ENCODE results near the gene KCTD15.

- TF ChIP-seq GATA2 (IDR thresholded peaks at IDR 0.05; ENCODE audit: low read depth, low read length) (no peak), GATA3 (IDR thresholded peaks at IDR 0.05; ENCODE audit: low read depth, low read length) (no peak)
These were observed 43.7 kb upstream of the KCTD15 start for GRCh38 chr19:33752945-33753344.
